Mucosa of rectum (tissue), 2 donors: Measurements from ENCODE around the gene C12orf75.
"Not testable (repeated sequence)": the region's sequence is repeated elsewhere in the genome, so short reads cannot be mapped to it uniquely, and the experiment has no call there.

ENCODE experiments used
- H3K27ac ChIP-seq, 2 donors: one replicate each; pipeline ENCODE4 v1.7.0; 2013; ENCODE audit warnings: inconsistent platforms in 2 of 2, low read depth in 2 of 2, low read length in 2 of 2
- H3K27me3 ChIP-seq, 2 donors: one replicate each; pipeline ENCODE4 v1.7.0; 2013; ENCODE audit warnings: low read length in 2 of 2; ENCODE audit not compliant: control insufficient read depth in 2 of 2, insufficient read depth in 2 of 2
- H3K36me3 ChIP-seq, 2 donors: one replicate each; pipeline ENCODE4 v1.7.0; 2013; ENCODE audit warnings: low read length in 2 of 2; ENCODE audit not compliant: control insufficient read depth in 2 of 2, insufficient read depth in 2 of 2
- H3K4me1 ChIP-seq, 2 donors: one replicate each; pipeline ENCODE4 v1.7.0; 2013; ENCODE audit warnings: low read length in 2 of 2, mild to moderate bottlenecking in 1 of 2; ENCODE audit not compliant: control insufficient read depth in 2 of 2, insufficient read depth in 2 of 2
- H3K4me3 ChIP-seq, 2 donors: one replicate each; pipeline ENCODE4 v1.7.0; 2013; ENCODE audit warnings: low read length in 2 of 2
- H3K9ac ChIP-seq, 2 donors: one replicate each; pipeline ENCODE4 v1.7.0; 2013; ENCODE audit warnings: low read length in 2 of 2, low read depth in 1 of 2, mild to moderate bottlenecking in 1 of 2
- H3K9me3 ChIP-seq, 2 donors: one replicate each; pipeline ENCODE4 v1.7.0; 2013; ENCODE audit warnings: low read length in 2 of 2; ENCODE audit not compliant: control insufficient read depth in 2 of 2
- donor health status: healthy.
- donor health status: Normal muscosa, but diverticular disease.

Gene C12orf75

GRCh38 chr12:105293187-105293586 lies 37.3 kb upstream of the C12orf75 start:
- H3K9me3 ChIP-seq: no peaks in the 10 kb centered on the region
- H3K9ac ChIP-seq: no peak overlapping the region
- H3K36me3 ChIP-seq: no peaks in the 10 kb centered on the region
- no peak overlapping the region for H3K4me3 ChIP-seq
- no peak overlapping the region for H3K27ac ChIP-seq
- H3K27me3 ChIP-seq: no peaks in the 10 kb centered on the region
- H3K4me1 ChIP-seq: peaks cover 0 to 2% of the 10 kb centered on the region in 2 donors

- H3K27me3 ChIP-seq: no peaks in the 10 kb centered on the region
- H3K27ac ChIP-seq: no peak overlapping the region
- H3K4me1 ChIP-seq: peaks cover 0 to 2% of the 10 kb centered on the region in 2 donors
- no peak overlapping the region for H3K9ac ChIP-seq
- H3K9me3 ChIP-seq: no peaks in the 10 kb centered on the region
- H3K4me3 ChIP-seq: no peak overlapping the region
- H3K36me3 ChIP-seq: no peaks in the 10 kb centered on the region
These were observed 36.3 kb upstream of the C12orf75 start for GRCh38 chr12:105294161-105294560.

GRCh38 chr12:105294886-105295479 lies 35.5 kb upstream of the C12orf75 start:
- Histone ChIP-seq H3K9ac (no peak overlapping the region), H3K4me3 (no peak overlapping the region), H3K9me3 (no peaks in the 10 kb centered on the region), H3K4me1 (peaks cover 0 to 2% of the 10 kb centered on the region in 2 donors), H3K36me3 (no peaks in the 10 kb centered on the region), H3K27ac (no peak overlapping the region), H3K27me3 (no peaks in the 10 kb centered on the region)

GRCh38 chr12:105296116-105297089 lies 34.1 kb upstream of the C12orf75 start:
- H3K9me3 ChIP-seq: no peaks in the 10 kb centered on the region
- peaks cover 0 to 2% of the 10 kb centered on the region in 2 donors for H3K4me1 ChIP-seq
- H3K9ac ChIP-seq: no peak overlapping the region
- H3K4me3 ChIP-seq: no peak overlapping the region
- no peaks in the 10 kb centered on the region for H3K36me3 ChIP-seq
- H3K27me3 ChIP-seq: no peaks in the 10 kb centered on the region
- no peak overlapping the region for H3K27ac ChIP-seq

- Histone ChIP-seq H3K4me3 (no peak overlapping the region), H3K4me1 (no peaks in the 10 kb centered on the region), H3K27ac (no peak overlapping the region), H3K9ac (no peak overlapping the region), H3K9me3 (no peaks in the 10 kb centered on the region), H3K36me3 (no peaks in the 10 kb centered on the region), H3K27me3 (no peaks in the 10 kb centered on the region)
These were observed 29.6 kb upstream of the C12orf75 start for GRCh38 chr12:105300883-105301282.

- H3K9ac ChIP-seq: no peak overlapping the region
These were observed 28.8 kb upstream of the C12orf75 start for GRCh38 chr12:105301696-105302095.

GRCh38 chr12:105302986-105303385 lies 27.5 kb upstream of the C12orf75 start:
- H3K4me1 ChIP-seq, H3K27ac ChIP-seq, H3K27me3 ChIP-seq, H3K9me3 ChIP-seq, H3K4me3 ChIP-seq, H3K9ac ChIP-seq, H3K36me3 ChIP-seq: not testable (repeated sequence)

More at GRCh38 chr12:105301696-105302095, 28.8 kb upstream of the C12orf75 start:
- no peaks in the 10 kb centered on the region for H3K27me3 ChIP-seq
- no peak overlapping the region for H3K4me3 ChIP-seq
- no peak overlapping the region for H3K27ac ChIP-seq
- H3K4me1 ChIP-seq: no peaks in the 10 kb centered on the region
- H3K36me3 ChIP-seq: no peaks in the 10 kb centered on the region
- H3K9me3 ChIP-seq: no peaks in the 10 kb centered on the region

GRCh38 chr12:105304626-105305025 lies 25.9 kb upstream of the C12orf75 start:
- H3K9ac ChIP-seq, H3K4me3 ChIP-seq: not testable (repeated sequence)

GRCh38 chr12:105307601-105308314 lies 22.7 kb upstream of the C12orf75 start:
- H3K4me1 ChIP-seq, H3K4me3 ChIP-seq, H3K36me3 ChIP-seq, H3K9ac ChIP-seq, H3K27ac ChIP-seq, H3K9me3 ChIP-seq, H3K27me3 ChIP-seq: not testable (repeated sequence)

More at GRCh38 chr12:105304626-105305025, 25.9 kb upstream of the C12orf75 start:
- H3K9me3 ChIP-seq, H3K4me1 ChIP-seq, H3K36me3 ChIP-seq, H3K27me3 ChIP-seq, H3K27ac ChIP-seq: not testable (repeated sequence)

- not testable (repeated sequence) for H3K9me3 ChIP-seq, H3K27me3 ChIP-seq, H3K4me1 ChIP-seq, H3K36me3 ChIP-seq, H3K4me3 ChIP-seq, H3K27ac ChIP-seq, H3K9ac ChIP-seq
These were observed 21.7 kb upstream of the C12orf75 start for GRCh38 chr12:105308839-105309238.
